ENCODE data around the gene COL9A3.
A peak's percentile ranks its signal among the peaks of the same experiment; 100 is the strongest.
"Not testable (repeated sequence)": the region's sequence is repeated elsewhere in the genome, so short reads cannot be mapped to it uniquely, and the experiment has no call there.

The COL9A3 gene

DNA sequence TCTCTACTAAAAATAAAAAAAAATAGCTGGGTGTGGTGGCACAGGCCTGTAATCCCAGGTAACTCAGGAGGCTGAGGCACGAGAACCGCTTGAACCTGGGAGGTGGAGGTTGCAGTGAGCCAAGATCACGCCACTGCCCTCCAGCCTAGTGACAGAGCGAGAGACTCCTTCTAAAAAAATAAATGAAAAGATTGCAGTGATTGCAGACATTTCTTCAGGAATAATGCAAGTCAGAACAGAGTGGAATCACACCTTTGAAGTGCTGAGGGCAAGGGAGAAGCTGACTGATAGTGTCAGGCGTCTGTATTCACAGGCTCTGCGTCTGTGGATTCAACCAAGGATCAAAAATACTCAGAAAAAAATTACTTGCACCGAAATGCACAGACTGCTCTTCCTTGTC is 47.4 kb downstream of the COL9A3 start:
- Histone ChIP-seq H3K4me1 (ENCODE audit: control insufficient read depth, insufficient read depth, low read length, poor library complexity, severe bottlenecking) (peaks cover 4% of the 10 kb centered on the region), H3K9me3 (ENCODE audit: control insufficient read depth, low read length) (no peaks in the 10 kb centered on the region)

DNA sequence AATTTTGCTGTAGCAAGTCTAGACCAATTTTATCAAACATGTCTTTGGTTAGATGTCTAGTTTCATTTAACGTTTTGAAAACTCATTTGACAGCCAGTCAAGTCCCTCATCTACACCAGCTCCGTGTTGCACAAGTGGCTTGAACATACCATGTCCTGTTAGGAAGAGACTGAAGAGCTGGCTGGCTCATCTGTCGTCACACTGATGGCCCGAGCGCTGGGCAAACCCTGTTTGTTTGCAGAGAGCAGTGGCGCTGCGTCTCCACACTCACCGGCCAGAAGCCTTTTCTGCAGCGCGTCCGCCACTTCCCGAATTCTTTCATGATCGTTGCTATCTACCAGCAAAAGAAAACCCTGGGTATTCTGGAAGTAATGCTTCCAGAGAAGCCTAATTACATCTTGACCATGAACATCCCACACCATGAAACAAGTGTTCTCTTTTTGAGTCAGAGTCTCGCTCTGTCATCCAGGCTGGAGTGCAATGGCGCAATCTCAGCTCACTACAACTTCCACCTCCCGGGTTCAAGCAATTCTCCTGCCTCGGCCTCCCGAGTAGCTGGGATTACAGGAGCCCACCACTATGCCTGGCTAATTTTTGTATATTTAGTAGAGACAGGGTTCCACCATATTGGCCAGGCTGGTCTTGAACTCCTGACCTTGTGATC is 55.5 kb downstream of the COL9A3 start:
- H3K36me3 ChIP-seq (ENCODE audit: control insufficient read depth, insufficient read depth, low read length) = no peaks in the 10 kb centered on the region
- H3K27ac ChIP-seq (ENCODE audit: low read depth, low read length, severe bottlenecking) = no peak overlapping the region
- H3K9me3 ChIP-seq (ENCODE audit: control insufficient read depth, low read length) = no peaks in the 10 kb centered on the region
- no peak overlapping the region for H3K4me3 ChIP-seq (ENCODE audit: extremely low read depth, insufficient read depth, low read length, poor library complexity, severe bottlenecking)
- peaks cover 17% of the 10 kb centered on the region for H3K4me1 ChIP-seq (ENCODE audit: control insufficient read depth, insufficient read depth, low read length, poor library complexity, severe bottlenecking)
- WGBS, 2 experiments (ENCODE audit: insufficient coverage in 2 of 2) = 90 to 94% methylated on average over 14 to 17 of the region's 18 CpGs

More for the DNA sequence above, 47.4 kb downstream of the COL9A3 start:
- WGBS, 2 experiments (ENCODE audit: insufficient coverage in 2 of 2) = 90 to 95% methylated on average over 5 to 6 of the region's 7 CpGs
- Histone ChIP-seq H3K36me3 (ENCODE audit: control insufficient read depth, insufficient read depth, low read length) (no peaks in the 10 kb centered on the region), H3K4me3 (ENCODE audit: extremely low read depth, insufficient read depth, low read length, poor library complexity, severe bottlenecking) (no peak overlapping the region), H3K27ac (ENCODE audit: low read depth, low read length, severe bottlenecking) (no peak overlapping the region)

DNA sequence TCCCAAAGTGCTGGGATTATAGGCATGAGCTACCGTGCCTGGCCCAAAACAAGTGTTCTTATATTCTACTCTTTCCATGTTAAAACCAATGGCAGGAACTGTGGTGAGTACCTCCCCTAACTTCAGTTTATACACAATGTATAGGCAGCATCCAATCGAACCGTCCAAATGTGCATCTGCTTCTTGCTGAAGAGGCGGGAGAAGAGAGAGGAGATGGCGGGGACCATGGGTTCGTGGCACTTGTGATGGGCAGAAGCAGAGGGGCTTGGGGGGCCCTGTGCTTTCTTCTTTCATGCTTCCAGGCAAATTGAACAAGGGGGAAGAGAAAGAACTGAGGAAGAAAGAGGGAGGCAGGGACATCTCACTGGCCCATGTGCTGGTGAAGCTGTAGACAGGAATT is 56.0 kb downstream of the COL9A3 start:
- peaks cover 20% of the 10 kb centered on the region for H3K4me1 ChIP-seq (ENCODE audit: control insufficient read depth, insufficient read depth, low read length, poor library complexity, severe bottlenecking)
- WGBS, 2 experiments (ENCODE audit: insufficient coverage in 2 of 2) = 95 to 100% methylated on average over 4 of the region's 6 CpGs
- H3K27ac ChIP-seq (ENCODE audit: low read depth, low read length, severe bottlenecking) = no peak overlapping the region
- no peak overlapping the region for H3K4me3 ChIP-seq (ENCODE audit: extremely low read depth, insufficient read depth, low read length, poor library complexity, severe bottlenecking)
- no peaks in the 10 kb centered on the region for H3K9me3 ChIP-seq (ENCODE audit: control insufficient read depth, low read length)
- H3K36me3 ChIP-seq (ENCODE audit: control insufficient read depth, insufficient read depth, low read length) = no peaks in the 10 kb centered on the region

DNA sequence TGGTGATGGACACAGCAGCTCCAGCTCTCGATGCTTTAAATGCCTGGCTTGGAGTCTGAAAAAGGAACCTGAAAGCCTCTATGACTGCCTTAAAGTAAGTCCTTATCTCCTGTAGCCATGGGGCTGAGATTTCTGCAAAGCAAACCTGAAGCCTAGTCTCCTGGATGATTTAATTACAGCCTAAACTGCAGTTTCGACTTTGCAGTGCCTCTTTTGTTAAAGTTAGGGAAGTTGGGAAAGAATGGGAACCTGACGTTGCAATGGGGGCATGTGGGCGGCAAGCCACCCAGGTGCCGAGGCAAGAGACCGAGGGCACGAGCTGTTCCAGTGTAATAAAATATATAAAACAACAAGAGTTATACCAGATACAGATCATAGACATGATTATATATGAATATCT is 56.4 kb downstream of the COL9A3 start:
- Histone ChIP-seq H3K4me1 (ENCODE audit: control insufficient read depth, insufficient read depth, low read length, poor library complexity, severe bottlenecking) (peaks cover 20% of the 10 kb centered on the region), H3K27ac (ENCODE audit: low read depth, low read length, severe bottlenecking) (no peak overlapping the region), H3K9me3 (ENCODE audit: control insufficient read depth, low read length) (no peaks in the 10 kb centered on the region), H3K4me3 (ENCODE audit: extremely low read depth, insufficient read depth, low read length, poor library complexity, severe bottlenecking) (no peak overlapping the region), H3K36me3 (ENCODE audit: control insufficient read depth, insufficient read depth, low read length) (no peaks in the 10 kb centered on the region)
- WGBS, 2 experiments (ENCODE audit: insufficient coverage in 2 of 2) = 80 to 100% methylated on average over 1 to 2 of the region's 7 CpGs

DNA sequence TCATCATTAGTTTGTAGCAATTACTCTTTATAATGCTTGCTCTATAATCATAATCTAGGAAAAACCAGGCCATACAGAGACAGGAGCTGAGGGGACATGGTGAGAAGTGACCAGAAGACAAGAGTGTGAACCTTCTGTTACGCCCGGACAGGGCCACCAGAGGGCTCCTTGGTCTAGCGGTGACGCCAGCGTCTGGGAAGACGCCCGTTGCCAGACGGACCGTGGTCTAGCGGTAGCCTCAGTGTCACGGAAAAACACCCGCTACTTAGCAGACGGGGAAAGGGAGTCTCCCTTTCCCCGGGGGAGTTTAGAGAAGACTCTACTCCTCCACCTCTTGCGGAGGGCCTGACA is 56.8 kb downstream of the COL9A3 start:
- WGBS, 2 experiments (ENCODE audit: insufficient coverage in 2 of 2) = 2 to 21% methylated on average over 2 to 11 of the region's 15 CpGs
- H3K9me3 ChIP-seq (ENCODE audit: control insufficient read depth, low read length); H3K36me3 ChIP-seq (ENCODE audit: control insufficient read depth, insufficient read depth, low read length); H3K4me3 ChIP-seq (ENCODE audit: extremely low read depth, insufficient read depth, low read length, poor library complexity, severe bottlenecking); H3K27ac ChIP-seq (ENCODE audit: low read depth, low read length, severe bottlenecking): not testable (repeated sequence)
- H3K4me1 ChIP-seq (ENCODE audit: control insufficient read depth, insufficient read depth, low read length, poor library complexity, severe bottlenecking) = peaks cover 20% of the 10 kb centered on the region

DNA sequence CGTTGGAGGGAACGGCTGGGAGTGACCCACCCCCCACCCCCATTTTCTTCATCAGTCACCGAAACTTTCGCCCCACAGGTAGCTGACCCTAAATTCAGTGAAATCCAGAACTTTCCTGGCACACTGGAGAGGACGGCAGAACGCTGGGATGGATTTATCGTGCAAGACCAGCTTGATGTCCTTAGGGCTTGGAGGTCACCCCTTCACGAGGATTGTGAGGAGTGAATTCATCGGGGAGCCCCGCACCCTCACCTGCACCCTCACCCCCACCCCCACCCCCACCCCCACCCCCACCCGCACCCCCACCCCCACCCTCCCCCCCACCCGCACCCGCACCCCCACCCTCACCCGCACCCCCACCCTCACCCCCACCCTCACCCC is 58.1 kb downstream of the COL9A3 start:
- Histone ChIP-seq H3K36me3 (ENCODE audit: control insufficient read depth, insufficient read depth, low read length) (no peaks in the 10 kb centered on the region), H3K4me1 (ENCODE audit: control insufficient read depth, insufficient read depth, low read length, poor library complexity, severe bottlenecking) (peaks cover 20% of the 10 kb centered on the region), H3K9me3 (ENCODE audit: control insufficient read depth, low read length) (no peaks in the 10 kb centered on the region), H3K4me3 (ENCODE audit: extremely low read depth, insufficient read depth, low read length, poor library complexity, severe bottlenecking) (no peak overlapping the region), H3K27ac (ENCODE audit: low read depth, low read length, severe bottlenecking) (no peak overlapping the region)
- WGBS, 2 experiments (ENCODE audit: insufficient coverage in 2 of 2) = 97% methylated on average over 4 to 5 of the region's 14 CpGs

DNA sequence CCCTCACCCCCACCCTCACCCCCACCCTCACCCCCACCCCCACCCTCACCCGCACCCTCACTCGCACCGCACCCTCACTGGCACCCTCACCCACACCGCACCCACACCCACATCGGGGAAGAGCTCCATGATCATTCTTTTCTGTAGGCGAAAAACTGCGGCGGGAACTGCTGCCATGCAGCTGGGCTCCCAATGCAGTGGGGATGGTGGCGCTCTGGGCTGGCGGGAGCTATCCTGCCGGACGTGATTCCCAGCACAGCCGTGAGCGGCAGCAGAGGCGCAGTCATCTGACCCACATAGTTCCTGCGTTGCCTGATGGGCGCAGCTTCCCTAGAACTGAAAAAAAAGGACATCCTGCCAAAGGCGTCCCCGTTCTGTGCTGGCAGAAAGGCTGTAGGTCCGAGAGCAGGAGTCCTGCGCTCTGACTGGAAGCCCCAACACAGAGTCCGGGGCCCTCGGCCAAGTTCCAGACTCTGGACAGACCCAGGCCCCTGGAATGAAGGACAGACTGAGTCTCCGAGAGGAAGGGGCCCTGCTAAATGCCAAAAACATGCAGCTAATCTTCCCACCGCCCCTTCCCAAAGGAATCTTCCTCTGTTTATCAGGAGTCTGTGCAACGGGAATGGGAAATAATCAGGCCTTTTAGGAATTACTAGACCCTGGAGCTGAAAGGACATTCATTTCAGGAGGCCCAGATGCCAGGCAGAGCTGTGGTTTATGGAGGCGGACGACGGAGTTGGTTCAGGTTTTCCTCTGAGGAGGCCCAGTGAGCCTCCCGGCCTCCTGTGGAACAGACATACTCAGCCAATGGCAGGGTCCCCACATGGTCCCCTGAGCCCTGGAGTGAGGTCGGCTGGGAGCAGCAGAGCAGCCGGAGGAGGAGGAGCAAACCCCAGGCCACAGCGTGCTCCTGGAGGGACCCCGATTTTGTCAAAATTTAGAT is 58.8 kb downstream of the COL9A3 start:
- Histone ChIP-seq H3K4me1 (ENCODE audit: control insufficient read depth, insufficient read depth, low read length, poor library complexity, severe bottlenecking) (peaks cover 20% of the 10 kb centered on the region), H3K4me3 (ENCODE audit: extremely low read depth, insufficient read depth, low read length, poor library complexity, severe bottlenecking) (no peak overlapping the region), H3K36me3 (ENCODE audit: control insufficient read depth, insufficient read depth, low read length) (peaks cover 4% of the 10 kb centered on the region), H3K9me3 (ENCODE audit: control insufficient read depth, low read length) (no peaks in the 10 kb centered on the region), H3K27ac (ENCODE audit: low read depth, low read length, severe bottlenecking) (peak overlapping the region; percentile 90)
- WGBS, 2 experiments (ENCODE audit: insufficient coverage in 2 of 2) = 51 to 58% methylated on average over 28 to 29 of the region's 34 CpGs

DNA sequence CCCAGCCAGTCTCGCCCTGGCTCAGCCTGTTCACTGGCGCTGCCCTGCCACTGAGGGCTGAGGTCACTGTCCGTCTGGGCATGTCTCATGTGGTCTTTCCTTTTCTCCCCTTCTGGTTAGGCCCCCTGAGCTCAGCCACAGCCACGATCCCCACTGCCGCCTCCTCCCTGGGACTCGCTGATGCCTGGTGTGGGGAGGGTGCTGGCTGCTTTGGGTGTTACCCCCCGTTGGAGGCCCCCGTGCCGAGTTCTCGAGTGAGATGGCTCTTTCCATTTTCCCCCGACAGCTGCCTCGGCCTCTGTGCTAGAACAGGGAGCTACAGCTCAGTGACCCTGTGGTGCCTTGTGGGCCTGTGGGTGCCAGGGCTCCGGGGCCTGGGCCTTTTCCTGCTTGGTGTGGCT is 59.7 kb downstream of the COL9A3 start:
- 97% methylated on average over 11 of the region's 13 CpGs for WGBS, 2 experiments (ENCODE audit: insufficient coverage in 2 of 2)
- Histone ChIP-seq H3K27ac (ENCODE audit: low read depth, low read length, severe bottlenecking) (no peak overlapping the region), H3K9me3 (ENCODE audit: control insufficient read depth, low read length) (no peaks in the 10 kb centered on the region), H3K36me3 (ENCODE audit: control insufficient read depth, insufficient read depth, low read length) (peaks cover 5% of the 10 kb centered on the region), H3K4me1 (ENCODE audit: control insufficient read depth, insufficient read depth, low read length, poor library complexity, severe bottlenecking) (peaks cover 20% of the 10 kb centered on the region), H3K4me3 (ENCODE audit: extremely low read depth, insufficient read depth, low read length, poor library complexity, severe bottlenecking) (no peak overlapping the region)

DNA sequence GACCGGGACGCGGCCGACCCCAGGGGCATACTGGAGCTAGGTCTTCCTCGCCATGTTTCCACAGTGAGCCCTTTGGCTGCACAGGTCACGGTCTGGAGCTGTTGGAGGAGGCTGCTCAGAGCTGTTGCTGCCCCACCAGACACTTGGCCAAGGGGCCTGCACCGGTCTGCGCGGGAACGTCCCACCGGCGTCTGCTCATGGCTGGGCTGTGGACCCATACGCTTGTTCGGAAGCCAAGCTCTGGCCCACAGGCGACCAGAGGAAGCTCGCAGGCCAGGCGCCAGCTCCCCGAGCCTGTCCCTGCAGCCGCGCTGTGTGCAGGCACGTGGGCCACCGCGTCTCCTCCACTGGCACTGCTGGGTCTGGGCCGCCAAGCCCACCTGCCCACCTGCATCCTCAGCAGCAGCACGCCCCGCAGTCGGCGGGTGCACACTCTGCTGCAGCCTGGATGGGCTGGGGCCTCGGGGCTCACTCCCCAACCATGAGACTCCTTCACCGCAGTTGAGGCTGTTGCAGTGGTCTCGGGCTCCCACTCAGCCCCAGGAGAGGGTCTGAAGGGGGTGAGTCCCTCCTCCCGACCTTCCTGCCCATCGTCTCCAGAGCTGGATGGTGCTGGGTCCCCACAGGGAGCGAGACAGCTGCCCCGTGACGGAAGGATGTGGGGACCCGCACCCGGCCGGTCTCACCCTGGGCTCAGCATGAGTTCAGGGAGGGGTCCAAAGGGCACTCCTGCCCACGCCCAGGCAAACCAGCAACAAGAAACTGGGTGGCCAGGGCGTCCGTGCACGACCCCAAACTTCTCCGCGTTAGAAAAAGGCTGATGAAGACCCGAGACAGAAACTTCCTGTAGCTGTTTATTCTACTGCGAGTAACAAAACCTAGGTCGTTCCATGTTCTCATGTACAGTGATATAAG is 60.3 kb downstream of the COL9A3 start:
- Histone ChIP-seq H3K9me3 (ENCODE audit: control insufficient read depth, low read length) (no peaks in the 10 kb centered on the region), H3K27ac (ENCODE audit: low read depth, low read length, severe bottlenecking) (no peak overlapping the region), H3K36me3 (ENCODE audit: control insufficient read depth, insufficient read depth, low read length) (peaks cover 12% of the 10 kb centered on the region), H3K4me3 (ENCODE audit: extremely low read depth, insufficient read depth, low read length, poor library complexity, severe bottlenecking) (no peak overlapping the region), H3K4me1 (ENCODE audit: control insufficient read depth, insufficient read depth, low read length, poor library complexity, severe bottlenecking) (peaks cover 20% of the 10 kb centered on the region)
- 95 to 96% methylated on average over 42 to 44 of the region's 48 CpGs for WGBS, 2 experiments (ENCODE audit: insufficient coverage in 2 of 2)

DNA sequence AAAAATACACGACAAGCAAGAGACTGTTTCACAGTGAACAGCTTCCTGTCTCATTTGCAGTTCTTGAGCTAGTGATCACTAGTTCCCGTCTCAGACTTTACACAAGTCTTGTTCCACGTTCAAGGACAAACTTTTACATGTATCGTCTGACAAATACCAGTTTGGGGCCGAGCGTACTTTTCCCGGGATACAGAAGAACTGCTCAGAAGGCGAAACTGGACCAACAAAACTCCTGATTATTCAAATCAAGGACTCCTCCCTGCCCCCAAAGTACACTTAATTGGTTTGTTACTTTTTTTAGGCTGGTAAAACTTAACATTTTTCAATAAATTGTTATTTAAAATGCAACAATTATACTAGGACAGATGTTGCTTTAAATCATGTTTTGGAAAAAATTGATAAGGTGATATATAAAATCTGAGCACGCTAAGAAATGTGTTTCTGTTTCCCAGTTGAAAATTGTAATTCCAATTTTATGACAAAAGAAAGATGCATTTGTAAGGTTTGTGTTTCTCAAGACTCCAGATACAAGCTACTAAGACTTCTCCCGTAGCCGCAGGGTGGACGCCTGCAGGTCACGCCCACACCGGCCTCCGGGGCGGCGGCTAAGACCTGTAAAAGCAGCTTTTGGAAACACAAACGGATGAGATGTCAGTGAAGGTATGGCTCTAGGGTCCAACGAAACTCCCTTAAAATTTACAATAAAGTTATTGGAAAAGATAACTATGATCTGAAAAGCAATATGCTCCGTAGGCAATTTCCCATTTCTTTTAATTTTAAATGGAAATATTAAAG is 61.6 kb downstream of the COL9A3 start:
- H3K9me3 ChIP-seq (ENCODE audit: control insufficient read depth, low read length) = no peaks in the 10 kb centered on the region
- no peak overlapping the region for H3K4me3 ChIP-seq (ENCODE audit: extremely low read depth, insufficient read depth, low read length, poor library complexity, severe bottlenecking)
- H3K36me3 ChIP-seq (ENCODE audit: control insufficient read depth, insufficient read depth, low read length) = peaks cover 17% of the 10 kb centered on the region
- H3K4me1 ChIP-seq (ENCODE audit: control insufficient read depth, insufficient read depth, low read length, poor library complexity, severe bottlenecking) = peaks cover 20% of the 10 kb centered on the region
- no peak overlapping the region for H3K27ac ChIP-seq (ENCODE audit: low read depth, low read length, severe bottlenecking)
- WGBS, 2 experiments (ENCODE audit: insufficient coverage in 2 of 2) = 93 to 96% methylated on average over 9 to 11 of the region's 20 CpGs
